T-helper 22 cell (primary cell): ENCODE data around the gene STX8.

ENCODE experiments used
- DNase-seq: peaks from one replicate; pipeline ENCODE4 v3.0.0-alpha.2; 2020; ENCODE audit warnings: low read depth

Gene STX8

GRCh38 chr17:9238340-9239245 is 337.0 kb downstream of the STX8 start:
- no peak for DNase-seq

- DNase-seq: no peak
Measured at GRCh38 chr17:9237661-9238301, 337.8 kb downstream of the STX8 start.

GRCh38 chr17:9237053-9237410 is 338.6 kb downstream of the STX8 start:
- DNase-seq: no peak

GRCh38 chr17:9236286-9237052 is 339.2 kb downstream of the STX8 start:
- no peak for DNase-seq

GRCh38 chr17:9235346-9235745 is 340.3 kb downstream of the STX8 start:
- DNase-seq: no peak

- DNase-seq: no peak
Measured at GRCh38 chr17:9234389-9234945, 341.2 kb downstream of the STX8 start.

GRCh38 chr17:9233761-9234160 is 341.9 kb downstream of the STX8 start:
- no peak for DNase-seq

GRCh38 chr17:9233271-9233599 is 342.4 kb downstream of the STX8 start:
- DNase-seq: no peak

- no peak for DNase-seq
Measured at GRCh38 chr17:9232591-9233270, 342.9 kb downstream of the STX8 start.

- DNase-seq: no peak
Measured at GRCh38 chr17:9232155-9232475, 343.5 kb downstream of the STX8 start.

GRCh38 chr17:9231449-9232154 is 344.0 kb downstream of the STX8 start:
- DNase-seq: no peak

- DNase-seq: no peak
Measured at GRCh38 chr17:9230861-9231260, 344.8 kb downstream of the STX8 start.

- no peak for DNase-seq
Measured at GRCh38 chr17:9230346-9230745, 345.3 kb downstream of the STX8 start.

- DNase-seq: no peak
Measured at GRCh38 chr17:9229826-9230201, 345.8 kb downstream of the STX8 start.

GRCh38 chr17:9229160-9229825 is 346.3 kb downstream of the STX8 start:
- DNase-seq: no peak

- DNase-seq: no peak
Measured at GRCh38 chr17:9228408-9229159, 347.0 kb downstream of the STX8 start.

GRCh38 chr17:9227819-9228407 is 347.7 kb downstream of the STX8 start:
- no peak for DNase-seq

GRCh38 chr17:9226794-9227135 is 348.9 kb downstream of the STX8 start:
- DNase-seq: no peak

- DNase-seq: no peak
Measured at GRCh38 chr17:9226130-9226793, 349.4 kb downstream of the STX8 start.
